ENCODE data around the gene PPP5C.

PPP5C gene

DNA sequence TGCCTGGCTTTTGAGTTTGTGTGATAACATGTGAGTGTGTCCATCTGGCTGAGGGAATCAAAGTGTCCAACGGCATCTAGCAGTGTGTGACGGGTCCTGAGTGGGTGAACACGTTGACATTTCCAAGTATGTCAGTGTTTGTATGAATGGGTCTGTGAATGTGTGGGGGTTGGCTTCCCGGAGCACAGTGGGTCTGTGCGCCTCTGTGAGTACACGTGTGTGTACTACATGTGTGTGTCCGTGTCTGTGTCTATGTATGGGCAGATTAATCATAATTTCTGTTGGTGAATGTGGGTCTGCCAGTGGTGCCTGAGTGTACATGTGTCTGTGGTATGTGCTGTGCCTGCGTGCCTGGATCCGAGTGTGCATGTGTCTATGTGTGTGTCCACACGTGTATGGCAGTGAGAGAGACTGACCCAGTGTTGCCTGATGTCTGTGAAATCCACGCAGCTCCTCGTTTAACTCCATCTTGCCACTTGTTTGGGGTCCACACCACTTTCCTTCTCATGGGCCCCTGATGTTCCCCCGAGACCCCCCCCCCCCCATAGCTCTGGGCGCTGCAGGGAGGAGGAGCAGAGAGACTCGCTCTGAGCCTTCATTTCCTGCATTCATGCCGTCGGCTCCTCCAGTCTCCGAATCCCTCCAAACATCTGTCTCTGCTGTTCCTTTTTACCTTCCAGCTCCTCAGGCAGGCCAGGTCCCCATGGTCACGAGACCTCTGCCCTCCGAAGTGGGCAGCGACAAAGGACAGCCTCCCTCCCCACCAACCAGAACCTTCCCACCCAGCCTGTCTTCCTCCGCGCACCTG is 61.2 kb downstream of the PPP5C start:
- no peak for TF ChIP-seq ZFX (IDR thresholded peaks at IDR 0.05; ENCODE audit: borderline replicate concordance)
- TF ChIP-seq, protein P1, sequence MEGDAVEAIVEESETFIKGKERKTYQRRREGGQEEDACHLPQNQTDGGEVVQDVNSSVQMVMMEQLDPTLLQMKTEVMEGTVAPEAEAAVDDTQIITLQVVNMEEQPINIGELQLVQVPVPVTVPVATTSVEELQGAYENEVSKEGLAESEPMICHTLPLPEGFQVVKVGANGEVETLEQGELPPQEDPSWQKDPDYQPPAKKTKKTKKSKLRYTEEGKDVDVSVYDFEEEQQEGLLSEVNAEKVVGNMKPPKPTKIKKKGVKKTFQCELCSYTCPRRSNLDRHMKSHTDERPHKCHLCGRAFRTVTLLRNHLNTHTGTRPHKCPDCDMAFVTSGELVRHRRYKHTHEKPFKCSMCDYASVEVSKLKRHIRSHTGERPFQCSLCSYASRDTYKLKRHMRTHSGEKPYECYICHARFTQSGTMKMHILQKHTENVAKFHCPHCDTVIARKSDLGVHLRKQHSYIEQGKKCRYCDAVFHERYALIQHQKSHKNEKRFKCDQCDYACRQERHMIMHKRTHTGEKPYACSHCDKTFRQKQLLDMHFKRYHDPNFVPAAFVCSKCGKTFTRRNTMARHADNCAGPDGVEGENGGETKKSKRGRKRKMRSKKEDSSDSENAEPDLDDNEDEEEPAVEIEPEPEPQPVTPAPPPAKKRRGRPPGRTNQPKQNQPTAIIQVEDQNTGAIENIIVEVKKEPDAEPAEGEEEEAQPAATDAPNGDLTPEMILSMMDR (IDR thresholded peaks at IDR 0.05) = no peak
- H3K27ac ChIP-seq = no peak overlapping the region

DNA sequence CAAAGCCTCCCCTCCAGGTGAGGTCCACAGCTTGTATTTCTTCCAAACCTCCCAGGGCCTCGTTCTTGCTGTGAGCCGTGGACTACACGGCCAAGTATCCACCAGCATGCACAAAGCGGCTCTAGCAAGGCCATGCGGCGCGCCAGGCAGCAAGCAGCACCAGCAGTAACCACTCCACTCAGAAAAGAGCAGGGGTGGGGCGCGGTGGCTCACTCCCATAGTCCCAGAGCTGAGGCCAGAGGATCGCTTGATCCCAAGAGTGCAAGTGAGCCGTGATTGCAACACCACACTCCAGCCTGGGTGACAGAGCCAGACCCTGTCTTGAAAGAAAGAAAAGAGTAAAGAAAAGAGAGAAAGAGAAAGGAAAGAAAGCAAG is 61.8 kb downstream of the PPP5C start:
- TF ChIP-seq, protein P1 (IDR thresholded peaks at IDR 0.05) = no peak
- no peak for TF ChIP-seq ZFX (IDR thresholded peaks at IDR 0.05; ENCODE audit: borderline replicate concordance)
- no peak overlapping the region for H3K27ac ChIP-seq

GRCh38 chr19:46409191-46409590 is 62.3 kb downstream of the PPP5C start:
- no peak for TF ChIP-seq ZFX (IDR thresholded peaks at IDR 0.05; ENCODE audit: borderline replicate concordance)
- TF ChIP-seq, protein P1 (IDR thresholded peaks at IDR 0.05) = no peak

GRCh38 chr19:46410205-46411087 is 63.6 kb downstream of the PPP5C start:
- TF ChIP-seq ZFX (IDR thresholded peaks at IDR 0.05; ENCODE audit: borderline replicate concordance) = no peak
- TF ChIP-seq, protein P1 (IDR thresholded peaks at IDR 0.05) = no peak
- H3K27ac ChIP-seq = no peak overlapping the region

More at GRCh38 chr19:46409191-46409590, 62.3 kb downstream of the PPP5C start:
- H3K27ac ChIP-seq = no peak overlapping the region

GRCh38 chr19:46411088-46411924 is 64.4 kb downstream of the PPP5C start:
- TF ChIP-seq, protein P1 (IDR thresholded peaks at IDR 0.05) = no peak
- TF ChIP-seq ZFX (IDR thresholded peaks at IDR 0.05; ENCODE audit: borderline replicate concordance) = no peak
- no peak overlapping the region for H3K27ac ChIP-seq

GRCh38 chr19:46411925-46412649 is 65.2 kb downstream of the PPP5C start:
- H3K27ac ChIP-seq = no peak overlapping the region
- no peak for TF ChIP-seq ZFX (IDR thresholded peaks at IDR 0.05; ENCODE audit: borderline replicate concordance)
- TF ChIP-seq, protein P1 (IDR thresholded peaks at IDR 0.05) = no peak
